ENCODE measurements around the gene MIAT.

The MIAT gene

GRCh38 chr22:26671317-26672059 lies 14.1 kb downstream of the MIAT start:
- H3K9me3 ChIP-seq (ENCODE audit: insufficient read depth, low read length): no peaks in the 10 kb centered on the region
- H3K4me1 ChIP-seq (ENCODE audit: insufficient read depth, insufficient read length): peaks cover 5% of the 10 kb centered on the region
- H3K9ac ChIP-seq (ENCODE audit: insufficient read length, low read depth): peak overlapping the region; percentile 45
- no peaks in the 10 kb centered on the region for H3K27me3 ChIP-seq (ENCODE audit: insufficient read depth, insufficient read length)
- peaks cover 5% of the 10 kb centered on the region for H3K36me3 ChIP-seq (ENCODE audit: insufficient read depth, insufficient read length, low read length)
- DNase-seq (ENCODE audit: low read depth, low spot score): no peak
- TF ChIP-seq YY1 (IDR thresholded peaks at IDR 0.05; ENCODE audit: insufficient read depth, insufficient read length): no peak
- no peak overlapping the region for H3K4me3 ChIP-seq (ENCODE audit: insufficient read length, low read depth)

- Histone ChIP-seq H3K4me1 (ENCODE audit: insufficient read depth, insufficient read length) (peaks cover 5% of the 10 kb centered on the region), H3K4me3 (ENCODE audit: insufficient read length, low read depth) (no peak overlapping the region), H3K9ac (ENCODE audit: insufficient read length, low read depth) (peak overlapping the region; percentile 45), H3K27me3 (ENCODE audit: insufficient read depth, insufficient read length) (no peaks in the 10 kb centered on the region), H3K9me3 (ENCODE audit: insufficient read depth, low read length) (no peaks in the 10 kb centered on the region), H3K36me3 (ENCODE audit: insufficient read depth, insufficient read length, low read length) (peaks cover 5% of the 10 kb centered on the region)
- TF ChIP-seq ZNF274 (IDR thresholded peaks at IDR 0.05; ENCODE audit: low read depth, low read length) (no peak), SUZ12 (IDR thresholded peaks at IDR 0.05; ENCODE audit: extremely low read depth, insufficient read depth, insufficient read length) (no peak), YY1 (IDR thresholded peaks at IDR 0.05; ENCODE audit: insufficient read depth, insufficient read length) (no peak)
- no peak for DNase-seq (ENCODE audit: low read depth, low spot score)
These were observed 14.7 kb downstream of the MIAT start for GRCh38 chr22:26672060-26672471.

- no peak for TF ChIP-seq YY1 (IDR thresholded peaks at IDR 0.05; ENCODE audit: insufficient read depth, insufficient read length)
- no peak for TF ChIP-seq SUZ12 (IDR thresholded peaks at IDR 0.05; ENCODE audit: extremely low read depth, insufficient read depth, insufficient read length)
- no peak for TF ChIP-seq ZNF274 (IDR thresholded peaks at IDR 0.05; ENCODE audit: low read depth, low read length)
- DNase-seq (ENCODE audit: low read depth, low spot score): peak; percentile 77
- Histone ChIP-seq H3K27me3 (ENCODE audit: insufficient read depth, insufficient read length) (no peaks in the 10 kb centered on the region), H3K9me3 (ENCODE audit: insufficient read depth, low read length) (no peaks in the 10 kb centered on the region), H3K4me1 (ENCODE audit: insufficient read depth, insufficient read length) (peaks cover 5% of the 10 kb centered on the region), H3K36me3 (ENCODE audit: insufficient read depth, insufficient read length, low read length) (peaks cover 5% of the 10 kb centered on the region), H3K4me3 (ENCODE audit: insufficient read length, low read depth) (peak overlapping the region; percentile 76), H3K9ac (ENCODE audit: insufficient read length, low read depth) (peak overlapping the region; percentile 90)
These were observed 15.4 kb downstream of the MIAT start for GRCh38 chr22:26672590-26673468.

GRCh38 chr22:26673486-26673885 lies 16.1 kb downstream of the MIAT start:
- peak overlapping the region; percentile 90 for H3K9ac ChIP-seq (ENCODE audit: insufficient read length, low read depth)

GRCh38 chr22:26674211-26675190 lies 17.1 kb downstream of the MIAT start:
- no peaks in the 10 kb centered on the region for H3K27me3 ChIP-seq (ENCODE audit: insufficient read depth, insufficient read length)
- no peak for DNase-seq (ENCODE audit: low read depth, low spot score)
- peaks cover 5% of the 10 kb centered on the region for H3K4me1 ChIP-seq (ENCODE audit: insufficient read depth, insufficient read length)
- H3K9me3 ChIP-seq (ENCODE audit: insufficient read depth, low read length): no peaks in the 10 kb centered on the region
- H3K9ac ChIP-seq (ENCODE audit: insufficient read length, low read depth): peak overlapping the region; percentile 21
- no peak overlapping the region for H3K4me3 ChIP-seq (ENCODE audit: insufficient read length, low read depth)
- peaks cover 5% of the 10 kb centered on the region for H3K36me3 ChIP-seq (ENCODE audit: insufficient read depth, insufficient read length, low read length)
- TF ChIP-seq SUZ12 (IDR thresholded peaks at IDR 0.05; ENCODE audit: extremely low read depth, insufficient read depth, insufficient read length) (no peak), YY1 (IDR thresholded peaks at IDR 0.05; ENCODE audit: insufficient read depth, insufficient read length) (no peak), ZNF274 (IDR thresholded peaks at IDR 0.05; ENCODE audit: low read depth, low read length) (no peak)

More at GRCh38 chr22:26673486-26673885, 16.1 kb downstream of the MIAT start:
- no peaks in the 10 kb centered on the region for H3K27me3 ChIP-seq (ENCODE audit: insufficient read depth, insufficient read length)
- peak overlapping the region; percentile 76 for H3K4me3 ChIP-seq (ENCODE audit: insufficient read length, low read depth)
- DNase-seq (ENCODE audit: low read depth, low spot score): no peak
- peaks cover 5% of the 10 kb centered on the region for H3K36me3 ChIP-seq (ENCODE audit: insufficient read depth, insufficient read length, low read length)
- H3K4me1 ChIP-seq (ENCODE audit: insufficient read depth, insufficient read length): peaks cover 5% of the 10 kb centered on the region
- no peak for TF ChIP-seq YY1 (IDR thresholded peaks at IDR 0.05; ENCODE audit: insufficient read depth, insufficient read length)
- TF ChIP-seq ZNF274 (IDR thresholded peaks at IDR 0.05; ENCODE audit: low read depth, low read length): no peak
- TF ChIP-seq SUZ12 (IDR thresholded peaks at IDR 0.05; ENCODE audit: extremely low read depth, insufficient read depth, insufficient read length): no peak
- H3K9me3 ChIP-seq (ENCODE audit: insufficient read depth, low read length): no peaks in the 10 kb centered on the region

GRCh38 chr22:26675687-26676268 lies 18.4 kb downstream of the MIAT start:
- Histone ChIP-seq H3K9me3 (ENCODE audit: insufficient read depth, low read length) (no peaks in the 10 kb centered on the region), H3K4me1 (ENCODE audit: insufficient read depth, insufficient read length) (peaks cover 5% of the 10 kb centered on the region), H3K36me3 (ENCODE audit: insufficient read depth, insufficient read length, low read length) (peaks cover 10% of the 10 kb centered on the region), H3K27me3 (ENCODE audit: insufficient read depth, insufficient read length) (no peaks in the 10 kb centered on the region), H3K4me3 (ENCODE audit: insufficient read length, low read depth) (no peak overlapping the region), H3K9ac (ENCODE audit: insufficient read length, low read depth) (no peak overlapping the region)
- no peak for TF ChIP-seq ZNF274 (IDR thresholded peaks at IDR 0.05; ENCODE audit: low read depth, low read length)
- TF ChIP-seq SUZ12 (IDR thresholded peaks at IDR 0.05; ENCODE audit: extremely low read depth, insufficient read depth, insufficient read length): no peak
- no peak for TF ChIP-seq YY1 (IDR thresholded peaks at IDR 0.05; ENCODE audit: insufficient read depth, insufficient read length)
- no peak for DNase-seq (ENCODE audit: low read depth, low spot score)
